Activated naive CD4-positive, alpha-beta T cell treated with anti-CD3 and anti-CD28 coated beads, Interleukin-2, amount 50 U/mL, for 24 hours (primary cell): ENCODE data around the gene DCUN1D1.

Experiments used
- H3K27ac Mint-ChIP-seq: one replicate; pipeline ENCODE4 v1.8.0; 2021; ENCODE audit warnings: mild to moderate bottlenecking, mixed read lengths
- H3K27me3 Mint-ChIP-seq: one replicate; pipeline ENCODE4 v1.8.0; 2021; ENCODE audit warnings: mixed read lengths
- H3K36me3 Mint-ChIP-seq: one replicate; pipeline ENCODE4 v1.8.0; 2021; ENCODE audit warnings: mixed read lengths
- H3K4me1 Mint-ChIP-seq: one replicate; pipeline ENCODE4 v1.8.0; 2021; ENCODE audit warnings: mixed read lengths
- H3K4me3 Mint-ChIP-seq: one replicate; pipeline ENCODE4 v1.8.0; 2021; ENCODE audit warnings: mild to moderate bottlenecking, mixed read lengths
- H3K9me3 Mint-ChIP-seq: one replicate; pipeline ENCODE4 v1.8.0; 2021; ENCODE audit warnings: mixed read lengths

Gene DCUN1D1

GRCh38 chr3:182925330-182925943 is 54.9 kb downstream of the DCUN1D1 start:
- Mint-ChIP-seq H3K27me3 (no peaks in the 10 kb centered on the region), H3K27ac (no peak overlapping the region), H3K4me3 (no peak overlapping the region), H3K9me3 (peaks cover 8% of the 10 kb centered on the region), H3K4me1 (peaks cover 4% of the 10 kb centered on the region), H3K36me3 (peaks cover 20% of the 10 kb centered on the region)

DNA sequence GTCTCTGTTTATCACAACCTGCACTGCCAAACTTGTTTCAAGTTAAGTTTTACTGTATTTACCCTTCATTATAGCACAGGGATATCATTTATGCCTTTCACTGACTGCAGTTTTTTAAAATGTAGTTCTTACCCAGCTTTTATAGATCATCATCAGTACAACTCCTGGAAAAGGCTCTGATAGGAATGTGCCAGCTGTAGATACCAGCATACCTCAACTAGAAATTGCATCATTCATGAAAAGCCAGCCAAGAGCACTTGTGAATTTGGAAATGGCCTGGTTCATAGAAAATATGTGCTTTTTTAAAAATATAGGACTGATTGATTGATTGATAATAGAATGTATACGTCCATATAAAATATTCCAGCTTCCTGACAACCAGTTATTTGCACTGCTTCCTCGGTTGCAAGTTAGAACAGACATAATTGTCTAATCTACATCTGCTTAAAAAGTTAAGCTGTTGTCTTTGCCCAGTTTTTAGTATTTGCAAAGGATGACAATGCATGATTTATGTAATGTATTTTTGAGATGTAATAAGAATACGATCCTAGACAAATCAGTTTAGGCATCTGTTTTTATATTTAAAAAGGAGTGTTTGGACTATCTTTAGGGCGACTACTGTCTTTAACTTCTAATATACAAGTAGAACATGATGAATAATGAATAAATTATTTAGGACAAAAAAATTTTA is 58.5 kb downstream of the DCUN1D1 start:
- Mint-ChIP-seq H3K27ac (peak overlapping the region; percentile 30), H3K9me3 (no peaks in the 10 kb centered on the region), H3K36me3 (peaks cover 9% of the 10 kb centered on the region), H3K4me3 (no peak overlapping the region), H3K4me1 (no peaks in the 10 kb centered on the region), H3K27me3 (no peaks in the 10 kb centered on the region)

GRCh38 chr3:182920515-182921084 is 59.7 kb downstream of the DCUN1D1 start:
- Mint-ChIP-seq H3K27ac (peak overlapping the region; percentile 14), H3K27me3 (no peaks in the 10 kb centered on the region), H3K9me3 (no peaks in the 10 kb centered on the region), H3K4me3 (no peak overlapping the region), H3K36me3 (peaks cover 6% of the 10 kb centered on the region), H3K4me1 (peaks cover 4% of the 10 kb centered on the region)

- Mint-ChIP-seq H3K27me3 (no peaks in the 10 kb centered on the region), H3K4me3 (no peak overlapping the region), H3K4me1 (peaks cover 11% of the 10 kb centered on the region), H3K9me3 (no peaks in the 10 kb centered on the region), H3K36me3 (peaks cover 6% of the 10 kb centered on the region), H3K27ac (no peak overlapping the region)
Measured at GRCh38 chr3:182919866-182920357, 60.4 kb downstream of the DCUN1D1 start.

DNA sequence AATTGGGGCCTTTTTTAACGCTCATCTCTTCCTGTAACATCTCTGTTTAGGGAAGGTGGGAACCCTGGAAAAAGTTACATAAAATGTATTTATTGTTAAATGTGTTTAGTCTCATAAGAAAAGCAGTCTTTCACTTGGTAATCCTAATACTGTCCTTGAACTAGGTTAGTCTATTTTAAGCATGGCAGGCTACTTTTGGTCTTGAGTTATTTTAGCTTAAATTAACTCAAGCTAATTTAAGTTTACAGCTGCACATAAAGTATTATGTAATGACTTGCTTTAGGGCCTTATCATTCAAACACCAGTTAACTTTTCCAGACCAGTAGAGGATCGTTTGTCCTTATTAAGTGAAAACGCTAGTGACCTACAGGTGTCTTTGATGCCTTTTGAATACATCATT is 63.2 kb downstream of the DCUN1D1 start:
- Mint-ChIP-seq H3K9me3 (no peaks in the 10 kb centered on the region), H3K27me3 (no peaks in the 10 kb centered on the region), H3K4me1 (peaks cover 38% of the 10 kb centered on the region), H3K27ac (no peak overlapping the region), H3K4me3 (no peak overlapping the region), H3K36me3 (peaks cover 9% of the 10 kb centered on the region)

- peaks cover 60% of the 10 kb centered on the region for H3K4me1 Mint-ChIP-seq
Measured at GRCh38 chr3:182914341-182914740, 66.0 kb downstream of the DCUN1D1 start.

DNA sequence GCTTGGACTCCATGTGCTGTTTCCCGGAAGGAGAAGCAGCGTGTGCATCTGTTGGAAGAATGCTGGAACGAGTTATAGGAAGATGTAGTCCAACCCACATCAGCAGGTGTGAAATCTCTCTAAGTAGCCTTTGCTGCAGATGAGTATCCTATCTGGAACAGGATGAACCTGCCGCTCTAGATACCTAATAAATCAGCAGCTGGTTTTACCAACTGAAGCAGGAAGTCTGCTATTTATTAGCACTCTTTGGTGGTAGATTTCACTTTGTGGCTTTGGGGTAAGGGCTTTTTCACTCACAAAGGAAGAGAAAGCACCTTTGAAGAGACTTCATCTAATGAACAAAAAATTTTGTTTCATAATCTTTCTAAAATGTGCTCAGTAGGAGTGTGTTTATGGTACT is 66.4 kb downstream of the DCUN1D1 start:
- peaks cover 62% of the 10 kb centered on the region for H3K4me1 Mint-ChIP-seq
- H3K27me3 Mint-ChIP-seq, result no peaks in the 10 kb centered on the region
- peak overlapping the region; percentile 53 for H3K4me3 Mint-ChIP-seq
- peak overlapping the region; percentile 85 for H3K27ac Mint-ChIP-seq
- H3K9me3 Mint-ChIP-seq, result no peaks in the 10 kb centered on the region
- peaks cover 8% of the 10 kb centered on the region for H3K36me3 Mint-ChIP-seq

More at GRCh38 chr3:182914341-182914740, 66.0 kb downstream of the DCUN1D1 start:
- Mint-ChIP-seq H3K27ac (peak overlapping the region; percentile 91), H3K4me3 (peak overlapping the region; percentile 47), H3K27me3 (no peaks in the 10 kb centered on the region), H3K9me3 (no peaks in the 10 kb centered on the region), H3K36me3 (peaks cover 8% of the 10 kb centered on the region)

DNA sequence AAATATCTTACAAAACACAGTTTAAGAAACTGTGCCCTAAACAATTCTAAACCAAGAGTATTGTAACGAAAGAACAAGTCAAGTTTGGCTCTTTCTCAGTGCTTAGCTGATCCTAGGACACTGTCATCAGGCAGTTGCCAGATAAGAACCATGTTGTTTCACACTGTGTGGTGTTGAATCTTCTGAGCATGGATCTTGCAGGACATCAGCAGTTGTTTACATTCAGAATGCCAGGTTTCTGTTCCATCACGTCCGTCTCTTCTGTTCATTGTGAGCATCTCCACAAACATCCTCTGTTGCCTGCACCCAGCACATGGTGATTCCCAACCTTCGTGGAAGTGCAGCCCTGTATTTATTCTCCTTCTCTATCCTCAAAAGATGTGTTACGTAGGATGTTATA is 67.9 kb downstream of the DCUN1D1 start:
- Mint-ChIP-seq H3K36me3 (peaks cover 8% of the 10 kb centered on the region), H3K27me3 (no peaks in the 10 kb centered on the region), H3K4me1 (peaks cover 62% of the 10 kb centered on the region), H3K9me3 (no peaks in the 10 kb centered on the region), H3K27ac (peak overlapping the region; percentile 92), H3K4me3 (no peak overlapping the region)

DNA sequence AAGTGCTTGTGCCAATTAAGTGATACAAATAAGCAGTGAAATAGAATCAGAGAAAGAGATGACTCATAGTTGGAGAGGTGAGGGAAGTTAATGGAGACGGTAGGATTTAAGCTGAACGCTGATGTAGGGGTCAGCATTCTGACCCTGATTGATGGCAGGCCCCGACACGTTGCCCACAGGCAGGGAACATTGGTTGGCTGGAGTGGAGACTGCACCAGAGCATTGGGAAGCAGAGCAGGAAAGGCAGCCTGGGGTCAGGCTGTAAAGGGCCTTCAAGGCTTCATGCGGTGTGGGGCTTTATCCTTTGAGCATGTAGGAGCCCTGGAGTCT is 68.6 kb downstream of the DCUN1D1 start:
- peaks cover 62% of the 10 kb centered on the region for H3K4me1 Mint-ChIP-seq
- H3K27ac Mint-ChIP-seq, result peak overlapping the region; percentile 92
- H3K27me3 Mint-ChIP-seq, result no peaks in the 10 kb centered on the region
- H3K4me3 Mint-ChIP-seq, result no peak overlapping the region
- peaks cover 8% of the 10 kb centered on the region for H3K36me3 Mint-ChIP-seq
- no peaks in the 10 kb centered on the region for H3K9me3 Mint-ChIP-seq

GRCh38 chr3:182910936-182911781 is 69.2 kb downstream of the DCUN1D1 start:
- H3K9me3 Mint-ChIP-seq, result no peaks in the 10 kb centered on the region
- peaks cover 62% of the 10 kb centered on the region for H3K4me1 Mint-ChIP-seq
- peaks cover 8% of the 10 kb centered on the region for H3K36me3 Mint-ChIP-seq
- H3K27me3 Mint-ChIP-seq, result no peaks in the 10 kb centered on the region
- H3K27ac Mint-ChIP-seq, result peak overlapping the region; percentile 92
- H3K4me3 Mint-ChIP-seq, result no peak overlapping the region

- Mint-ChIP-seq H3K9me3 (no peaks in the 10 kb centered on the region), H3K27me3 (no peaks in the 10 kb centered on the region), H3K4me3 (no peak overlapping the region), H3K4me1 (peaks cover 47% of the 10 kb centered on the region), H3K36me3 (peaks cover 5% of the 10 kb centered on the region), H3K27ac (peak overlapping the region; percentile 52)
Measured at GRCh38 chr3:182909318-182910040, 70.9 kb downstream of the DCUN1D1 start.

- Mint-ChIP-seq H3K27ac (peak overlapping the region; percentile 68), H3K36me3 (peaks cover 3% of the 10 kb centered on the region), H3K9me3 (no peaks in the 10 kb centered on the region), H3K4me3 (no peak overlapping the region), H3K4me1 (peaks cover 37% of the 10 kb centered on the region), H3K27me3 (no peaks in the 10 kb centered on the region)
Measured at GRCh38 chr3:182908471-182908870, 71.9 kb downstream of the DCUN1D1 start.

DNA sequence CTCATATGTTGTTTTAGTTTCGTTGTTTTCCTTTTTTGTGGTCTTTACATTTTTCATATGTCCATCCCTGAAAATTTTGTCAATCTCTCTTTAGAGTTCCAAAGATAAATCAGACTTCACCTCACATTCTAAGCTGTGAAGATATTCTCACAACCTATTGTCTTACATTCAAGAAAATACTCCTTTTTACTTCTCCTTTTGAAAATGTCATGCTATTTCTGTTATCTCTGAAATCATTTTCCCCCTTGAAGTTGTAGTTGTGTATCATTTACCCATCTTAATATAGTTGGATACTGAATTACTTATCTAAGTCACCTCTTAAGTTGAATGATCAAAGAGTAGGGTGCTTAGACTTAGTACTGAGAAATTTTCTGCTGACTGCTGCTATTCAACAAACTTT is 74.3 kb downstream of the DCUN1D1 start:
- Mint-ChIP-seq H3K4me3 (no peak overlapping the region), H3K27ac (no peak overlapping the region), H3K4me1 (peaks cover 16% of the 10 kb centered on the region), H3K27me3 (no peaks in the 10 kb centered on the region), H3K9me3 (no peaks in the 10 kb centered on the region), H3K36me3 (peaks cover 4% of the 10 kb centered on the region)

DNA sequence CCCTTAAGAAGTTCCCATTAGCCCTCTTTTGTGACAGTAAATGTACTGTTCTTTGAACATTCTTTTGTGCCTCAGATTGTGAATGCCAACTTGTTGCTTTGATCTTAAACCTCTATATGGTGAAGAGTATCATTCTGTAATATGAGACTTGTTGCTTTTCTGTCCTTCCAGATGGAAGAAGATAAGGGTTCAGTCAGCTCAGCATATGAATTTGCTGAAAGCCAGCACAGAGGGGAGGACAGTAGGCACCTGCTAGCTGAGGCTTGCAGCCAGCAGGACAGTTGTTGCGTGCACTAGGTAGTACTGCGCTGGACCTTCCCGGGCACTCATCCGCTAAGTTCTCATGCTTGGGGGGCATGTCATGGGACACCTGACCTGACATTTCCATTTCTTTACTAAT is 74.7 kb downstream of the DCUN1D1 start:
- H3K4me1 Mint-ChIP-seq, result peaks cover 12% of the 10 kb centered on the region
- no peaks in the 10 kb centered on the region for H3K9me3 Mint-ChIP-seq
- peak overlapping the region; percentile 14 for H3K27ac Mint-ChIP-seq
- H3K36me3 Mint-ChIP-seq, result peaks cover 4% of the 10 kb centered on the region
- H3K4me3 Mint-ChIP-seq, result no peak overlapping the region
- H3K27me3 Mint-ChIP-seq, result no peaks in the 10 kb centered on the region

- Mint-ChIP-seq H3K27ac (no peak overlapping the region), H3K36me3 (peaks cover 4% of the 10 kb centered on the region), H3K9me3 (no peaks in the 10 kb centered on the region), H3K4me3 (no peak overlapping the region), H3K27me3 (no peaks in the 10 kb centered on the region), H3K4me1 (peaks cover 3% of the 10 kb centered on the region)
Measured at GRCh38 chr3:182904164-182904563, 76.2 kb downstream of the DCUN1D1 start.
